ENCODE data around the gene VWF.
"Not testable (repeated sequence)": the region's sequence is repeated elsewhere in the genome, so short reads cannot be mapped to it uniquely, and the experiment has no call there.

VWF gene

DNA sequence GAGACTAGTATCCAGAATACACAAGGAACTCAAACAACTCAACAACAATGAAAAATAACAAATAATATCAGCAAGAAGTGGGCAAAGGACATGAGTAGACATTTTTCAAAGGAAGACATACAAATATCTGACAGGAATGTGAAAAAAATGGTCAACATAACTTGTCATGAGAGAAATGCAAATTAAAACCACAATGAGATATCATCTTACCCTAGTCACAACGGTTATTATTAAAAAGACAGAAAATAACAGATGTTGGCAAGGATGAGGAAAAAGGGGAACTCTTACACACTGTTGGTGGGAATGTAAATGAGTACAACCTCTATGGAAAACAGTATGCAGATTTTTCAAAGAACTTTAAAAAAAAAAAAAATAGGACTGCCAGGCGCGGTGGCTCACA, 20.4 kb downstream of the VWF start:
- DNase-seq (ENCODE audit: low read depth): no peak

DNA sequence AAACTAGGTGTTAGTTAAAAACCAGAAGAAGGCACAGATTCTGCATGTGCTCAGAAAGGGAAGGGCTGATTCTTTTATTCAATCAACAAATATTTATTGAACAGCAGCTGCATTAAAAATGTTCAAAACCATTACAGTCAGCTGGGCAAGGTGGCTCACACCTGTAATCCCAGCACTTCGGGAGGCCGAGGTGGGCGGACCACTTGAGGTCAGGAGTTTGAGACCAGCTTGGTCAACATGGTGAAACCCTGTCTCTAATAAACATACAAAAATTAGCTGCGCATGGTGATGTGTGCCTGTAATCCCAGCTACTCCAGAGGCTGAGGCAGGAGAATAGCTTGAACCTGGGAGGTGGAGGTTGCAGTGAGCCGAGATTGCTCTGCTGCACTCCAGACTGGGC, 22.4 kb downstream of the VWF start:
- not testable (repeated sequence) for DNase-seq (ENCODE audit: low read depth)

DNA sequence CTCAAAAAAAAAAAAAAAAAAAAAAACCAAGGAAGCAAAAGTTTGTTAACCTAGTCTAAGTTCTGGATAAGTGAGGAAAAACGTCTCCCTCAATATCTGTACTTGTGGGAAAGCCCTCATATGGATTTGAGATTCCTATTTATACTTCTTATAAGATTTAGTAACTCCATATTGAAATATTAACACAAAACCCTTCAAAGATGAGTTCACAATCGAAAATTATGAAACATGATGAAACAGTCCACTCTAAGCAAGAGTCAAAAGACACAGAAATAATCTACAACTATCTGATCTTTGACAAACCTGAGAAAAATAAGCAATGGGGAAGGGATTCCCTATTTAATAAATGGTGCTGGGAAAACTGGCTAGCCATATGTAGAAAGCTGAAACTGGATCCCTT, 25.2 kb downstream of the VWF start:
- no peak for DNase-seq (ENCODE audit: low read depth)

DNA sequence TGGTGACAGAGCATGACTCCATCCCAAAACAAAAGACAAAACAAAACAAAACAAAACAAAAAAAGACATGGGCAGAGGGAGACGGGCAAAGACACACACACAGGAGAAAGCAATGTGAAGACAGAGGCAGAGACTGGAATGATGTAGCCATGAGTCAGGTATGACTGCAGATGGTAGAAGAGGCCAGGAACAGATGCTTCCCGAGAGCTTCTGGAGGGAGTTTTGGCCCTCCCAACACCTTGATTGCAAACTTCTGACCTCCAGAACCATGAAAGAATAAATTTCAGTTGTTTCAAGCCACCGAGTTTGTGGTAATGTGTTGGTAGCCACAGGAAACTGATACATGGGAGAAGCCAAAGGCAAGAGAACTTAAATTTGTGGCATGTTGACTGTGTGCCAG, 27.1 kb downstream of the VWF start:
- no peak for DNase-seq (ENCODE audit: low read depth)

DNA sequence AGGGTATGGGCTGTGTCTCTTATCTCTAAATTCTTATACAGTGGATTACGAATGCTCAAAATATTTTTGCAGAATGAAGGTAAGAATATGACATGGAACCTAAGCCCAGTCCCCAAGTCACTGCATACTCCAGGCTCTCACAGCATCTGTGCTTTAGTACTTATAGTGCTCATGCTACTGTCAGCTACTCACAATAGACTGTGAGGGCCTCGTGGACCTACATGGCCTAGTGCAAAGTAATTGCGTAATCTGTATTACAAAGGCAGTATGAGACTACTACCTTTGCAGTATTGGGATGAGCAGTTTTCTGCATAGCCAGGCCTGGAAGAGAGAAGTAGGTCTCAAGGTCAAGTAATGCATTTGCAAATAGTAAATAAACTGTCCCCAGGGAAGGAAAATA, 27.9 kb downstream of the VWF start:
- no peak for DNase-seq (ENCODE audit: low read depth)

DNA sequence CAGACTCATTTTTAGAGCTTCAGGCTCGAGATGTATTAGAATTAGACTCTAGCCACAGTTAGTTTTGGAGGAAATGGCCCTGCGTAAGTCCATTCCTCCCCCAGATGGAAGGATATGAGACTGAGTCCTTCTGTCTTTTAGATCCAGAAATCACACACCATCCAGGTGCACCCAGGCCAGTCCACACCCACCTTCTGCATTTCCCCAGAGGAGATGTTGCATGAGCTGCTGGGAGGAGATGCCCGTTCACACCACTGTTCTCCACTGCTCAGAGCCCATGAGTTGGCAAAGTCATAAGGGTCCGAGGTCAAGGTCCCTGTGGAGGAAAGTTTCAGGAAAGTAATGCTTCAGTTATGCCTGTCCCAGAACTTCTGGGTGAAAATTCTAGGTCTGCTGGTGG, 29.2 kb downstream of the VWF start:
- no peak for DNase-seq (ENCODE audit: low read depth)

DNA sequence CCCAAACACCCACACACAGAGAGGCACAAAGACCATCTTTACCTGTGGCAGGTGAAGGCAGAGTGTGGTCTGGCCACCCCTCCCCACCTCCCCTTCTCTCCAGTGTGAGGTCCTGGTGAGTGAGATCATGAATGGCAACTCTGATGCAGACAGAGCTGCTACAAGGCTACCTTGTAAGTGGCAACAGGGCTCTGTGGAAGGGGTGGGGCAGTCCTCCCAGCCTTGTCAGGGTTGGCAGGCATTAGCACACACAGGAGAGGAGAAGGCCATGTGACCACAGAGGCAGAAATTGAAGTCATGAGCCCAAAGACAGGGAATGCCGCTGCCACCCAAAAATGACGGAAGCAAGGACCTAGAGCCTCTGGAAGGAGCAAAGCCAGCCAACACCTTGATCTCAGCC, 30.7 kb downstream of the VWF start:
- no peak for DNase-seq (ENCODE audit: low read depth)

DNA sequence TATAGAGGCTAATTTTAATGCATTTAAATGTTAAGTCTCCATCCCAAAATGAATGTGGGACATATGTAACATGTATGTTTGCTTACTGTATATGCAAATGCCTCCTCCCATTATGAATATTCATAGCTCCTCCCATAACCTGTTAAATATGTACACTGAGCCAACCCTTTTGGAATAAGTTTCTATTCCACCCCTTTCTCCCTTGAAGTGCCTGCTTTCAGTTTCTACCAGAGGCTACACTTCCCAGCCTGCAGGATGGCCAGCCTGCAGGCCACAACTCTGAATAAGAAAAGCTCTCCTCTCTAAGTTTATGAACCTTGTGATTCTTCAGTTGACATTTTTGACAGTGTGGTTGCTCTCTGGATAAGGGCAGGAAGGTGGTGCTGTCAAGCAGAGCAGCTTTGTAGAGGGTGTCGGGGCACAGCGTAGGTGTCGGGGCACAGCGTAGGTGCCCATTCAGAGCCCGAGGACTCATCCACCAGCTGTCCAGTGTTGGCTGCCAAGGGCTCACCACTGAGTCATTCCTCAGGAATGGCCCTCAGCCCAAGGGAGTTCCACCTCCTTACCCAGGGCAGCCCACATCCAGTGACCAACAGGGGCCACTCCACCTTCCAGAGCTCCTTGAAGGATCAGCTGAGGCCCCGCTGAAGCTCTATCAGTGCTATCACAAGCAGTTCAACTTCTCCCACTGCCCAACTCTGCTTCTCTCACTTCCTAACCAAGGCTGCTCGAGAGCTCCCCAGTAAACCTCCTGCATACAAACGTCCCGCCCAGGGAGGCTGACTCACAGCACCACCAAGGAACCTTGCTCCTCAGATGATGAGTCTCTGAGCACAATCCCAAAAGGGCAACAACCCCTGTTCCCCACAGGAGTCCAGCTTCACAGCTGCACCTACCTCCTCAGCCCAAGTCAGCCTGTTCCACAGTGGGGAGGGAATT, 31.4 kb downstream of the VWF start:
- no peak for DNase-seq (ENCODE audit: low read depth)

DNA sequence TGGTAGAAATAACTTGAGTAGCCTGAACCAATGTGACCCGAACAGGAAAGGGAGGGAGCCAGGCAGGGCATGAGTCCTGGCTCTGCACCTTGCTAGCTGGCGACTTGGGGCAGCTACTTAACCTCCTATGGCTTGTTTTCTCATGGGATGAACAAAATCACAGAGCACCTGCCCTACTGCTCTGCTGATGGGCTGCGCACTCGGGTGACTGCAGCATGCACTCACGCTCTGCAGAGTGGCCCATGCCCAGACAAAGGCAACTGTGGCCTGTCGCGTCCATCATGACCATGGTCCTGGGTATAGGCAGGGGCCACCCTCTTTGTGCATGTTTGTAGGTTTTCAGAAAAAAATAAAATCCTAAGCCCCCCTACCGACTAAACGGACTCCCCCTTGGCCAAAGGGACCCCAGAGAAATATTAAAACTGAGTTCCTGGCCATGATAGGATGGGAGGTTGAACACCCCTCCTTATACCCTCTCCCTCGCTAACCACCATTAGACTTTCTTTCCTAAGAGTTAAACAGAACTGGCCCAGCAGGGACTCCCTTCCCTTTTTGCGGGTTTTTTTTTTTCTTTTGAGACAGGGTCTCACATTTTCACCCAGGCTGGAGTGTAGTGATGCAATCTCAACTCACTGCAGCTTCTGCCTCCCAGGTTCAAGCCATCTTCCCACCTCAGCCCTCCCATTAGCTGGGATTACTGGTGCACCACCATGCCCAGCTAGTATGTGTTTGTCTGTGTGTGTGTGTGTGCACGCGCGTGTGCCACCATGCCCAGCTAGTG, 32.5 kb downstream of the VWF start:
- DNase-seq (ENCODE audit: low read depth): no peak

DNA sequence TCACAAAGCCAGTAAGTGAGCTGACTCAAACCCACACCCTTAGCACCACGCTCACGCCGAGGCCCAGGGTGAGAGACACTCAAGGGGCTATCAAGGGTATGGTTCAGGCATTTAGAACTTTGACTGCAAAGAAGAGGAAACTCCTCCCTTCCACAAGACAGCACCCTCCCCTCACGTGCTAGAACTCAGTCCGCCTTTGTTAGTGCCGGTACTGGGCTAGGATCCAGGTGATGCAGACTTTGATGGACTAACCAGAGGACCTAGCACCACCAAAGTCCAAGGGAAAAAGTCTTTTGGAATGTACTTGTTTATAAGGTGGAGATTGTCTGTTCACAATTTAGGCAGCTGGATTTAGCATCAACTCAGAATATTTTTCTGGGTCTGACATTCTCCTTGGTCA, 33.7 kb downstream of the VWF start:
- no peak for DNase-seq (ENCODE audit: low read depth)

DNA sequence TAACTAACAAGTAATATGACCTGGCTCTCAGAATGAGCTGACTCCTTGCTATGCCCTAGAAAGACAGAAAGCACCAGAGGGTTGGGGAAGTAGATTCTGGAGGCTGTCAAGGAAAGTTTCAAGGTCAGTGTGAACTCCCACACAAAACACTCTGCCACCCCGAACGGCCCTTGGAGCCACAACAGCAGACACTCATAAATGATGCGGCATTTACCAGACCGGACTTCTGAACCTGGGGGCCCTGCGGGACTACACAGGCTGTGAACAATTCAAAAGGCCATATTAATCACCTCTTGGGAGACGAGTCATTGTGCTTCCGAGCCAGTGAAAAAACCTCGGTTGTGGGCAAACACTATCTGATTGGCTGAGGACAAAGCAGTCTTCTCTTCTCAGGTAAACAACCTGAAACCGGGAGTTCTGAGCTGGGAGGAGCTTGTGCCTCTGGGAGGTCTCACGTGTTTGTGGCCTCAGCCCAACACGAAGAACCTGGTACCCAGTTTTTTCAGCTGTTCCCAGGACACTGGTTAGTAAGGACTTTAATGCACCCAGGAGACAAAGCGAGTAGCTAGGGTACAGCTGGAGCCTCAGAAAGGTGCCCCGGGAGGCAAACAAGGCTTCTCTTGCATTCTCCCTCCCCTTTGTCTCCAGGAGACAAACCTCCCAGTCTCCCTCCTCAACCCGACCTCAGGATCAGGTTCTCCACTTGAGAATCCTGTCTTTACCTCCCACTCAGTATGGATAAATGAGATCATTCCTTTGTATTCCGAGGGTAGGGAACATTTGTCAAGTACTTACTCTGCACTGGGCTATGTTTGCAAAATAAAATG, 35.3 kb downstream of the VWF start:
- DNase-seq (ENCODE audit: low read depth): no peak

DNA sequence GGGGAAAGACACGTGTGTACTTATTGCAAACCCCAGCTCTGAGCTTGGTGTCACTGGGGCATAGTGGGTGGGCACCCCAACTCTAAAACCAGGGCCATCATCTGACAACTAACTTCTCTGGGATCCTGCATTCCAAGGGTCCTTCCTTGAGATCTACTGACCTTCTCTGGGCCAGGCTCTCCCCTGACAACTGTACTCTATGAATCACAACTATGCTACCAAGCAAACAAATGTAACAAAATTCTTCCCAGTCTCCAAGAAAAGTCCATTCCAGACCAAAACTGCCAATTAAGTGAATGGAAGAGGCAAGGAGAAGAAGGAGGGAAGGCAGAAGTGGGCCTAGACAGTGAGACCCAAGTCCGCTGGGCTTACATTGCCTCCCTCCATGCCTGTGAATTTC, 38.2 kb downstream of the VWF start:
- DNase-seq (ENCODE audit: low read depth): no peak

DNA sequence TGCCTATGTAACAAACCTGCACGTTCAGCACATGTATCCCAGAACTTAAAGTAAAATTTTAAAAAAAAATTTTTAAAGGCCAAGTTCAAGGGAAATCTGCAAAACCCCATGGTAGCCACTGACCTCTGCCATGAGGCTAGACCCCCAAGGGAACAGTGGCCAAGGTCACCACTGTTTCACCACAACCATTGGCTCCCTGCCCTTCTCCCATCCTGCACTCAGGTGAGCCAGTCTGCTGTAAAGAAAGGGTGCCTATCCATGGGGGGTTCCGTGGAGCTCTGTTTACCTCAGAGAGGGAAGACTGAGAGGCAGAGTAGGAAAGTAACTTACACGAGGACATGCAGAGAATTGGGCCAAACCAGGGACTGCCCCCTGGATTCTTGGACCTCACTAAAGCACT, 38.6 kb downstream of the VWF start:
- DNase-seq (ENCODE audit: low read depth): no peak

DNA sequence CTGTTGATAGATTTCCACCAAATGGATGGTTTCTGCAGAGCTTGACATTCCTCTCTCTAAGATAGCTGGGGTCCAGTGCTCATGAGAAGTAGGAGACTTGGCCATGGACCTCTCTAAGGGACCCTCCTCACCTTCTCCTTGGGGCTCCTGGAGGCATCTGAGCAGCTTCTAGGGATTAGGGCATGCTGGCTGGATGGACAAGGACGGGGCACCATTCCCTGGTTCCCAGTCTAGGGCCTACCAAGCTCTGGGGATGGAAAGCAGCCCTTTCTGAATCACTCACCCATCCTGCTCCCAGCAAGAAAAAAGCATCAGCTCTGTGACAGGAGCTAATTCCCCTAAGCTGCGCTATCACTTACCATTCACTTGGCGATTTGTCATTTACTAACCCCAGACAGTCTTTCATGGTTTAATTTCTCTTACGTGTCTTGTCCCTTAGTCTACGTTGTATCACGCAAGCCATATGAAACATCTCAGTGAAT, 39.5 kb downstream of the VWF start:
- DNase-seq (ENCODE audit: low read depth): no peak

DNA sequence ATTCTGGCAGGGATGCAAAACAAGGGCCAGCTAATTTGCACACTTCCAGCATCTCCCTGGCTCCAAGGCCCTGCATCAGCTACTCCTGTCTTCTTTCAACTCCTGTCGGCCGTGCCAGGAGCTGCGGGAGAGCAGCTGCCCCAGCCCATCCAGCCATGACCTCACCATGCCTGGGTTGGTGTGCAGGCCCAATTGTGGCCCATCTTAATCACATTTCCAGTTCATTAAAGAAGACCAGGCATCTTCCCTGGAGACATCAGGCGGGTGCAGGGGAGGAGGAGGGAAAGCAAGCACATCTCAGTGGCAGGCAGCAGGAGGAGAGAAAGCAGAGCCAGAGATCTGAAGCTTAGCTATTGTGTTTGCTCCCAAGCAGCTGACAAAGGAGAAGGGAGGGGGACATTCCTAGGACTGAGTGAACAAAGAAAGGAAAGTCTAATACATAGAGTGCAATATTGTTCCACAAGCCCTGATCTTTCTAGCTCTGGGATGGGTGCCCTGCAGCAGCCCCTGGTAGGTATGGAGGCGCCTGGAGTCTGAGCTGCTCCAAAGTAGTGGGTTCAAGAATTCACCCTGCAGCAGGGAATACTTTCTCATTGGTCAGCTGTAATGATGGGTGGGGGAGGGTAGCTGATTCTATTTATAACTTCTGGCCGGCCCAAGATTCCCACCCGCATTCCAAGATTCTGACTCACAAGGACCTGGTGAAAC, 40.1 kb downstream of the VWF start:
- no peak for DNase-seq (ENCODE audit: low read depth)

DNA sequence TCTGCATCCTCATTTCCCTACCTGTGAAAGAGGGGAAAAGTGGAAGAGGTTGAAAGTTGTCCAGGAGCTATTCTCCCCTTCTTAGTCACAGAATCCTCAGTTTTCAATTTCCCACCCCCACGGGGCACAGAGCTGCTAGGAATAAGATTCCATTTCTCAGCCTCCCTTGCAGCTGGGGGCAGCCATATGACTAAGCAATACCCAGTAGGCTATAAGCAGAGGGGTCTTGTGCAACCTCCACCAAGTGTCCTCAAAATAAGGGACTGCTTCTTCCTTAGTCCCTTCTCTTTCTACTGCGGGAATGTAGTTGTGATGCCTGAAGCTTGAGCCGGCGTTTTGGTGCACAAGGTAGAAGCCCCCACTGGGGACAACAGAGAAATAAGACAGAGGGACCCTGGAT, 40.9 kb downstream of the VWF start:
- no peak for DNase-seq (ENCODE audit: low read depth)

DNA sequence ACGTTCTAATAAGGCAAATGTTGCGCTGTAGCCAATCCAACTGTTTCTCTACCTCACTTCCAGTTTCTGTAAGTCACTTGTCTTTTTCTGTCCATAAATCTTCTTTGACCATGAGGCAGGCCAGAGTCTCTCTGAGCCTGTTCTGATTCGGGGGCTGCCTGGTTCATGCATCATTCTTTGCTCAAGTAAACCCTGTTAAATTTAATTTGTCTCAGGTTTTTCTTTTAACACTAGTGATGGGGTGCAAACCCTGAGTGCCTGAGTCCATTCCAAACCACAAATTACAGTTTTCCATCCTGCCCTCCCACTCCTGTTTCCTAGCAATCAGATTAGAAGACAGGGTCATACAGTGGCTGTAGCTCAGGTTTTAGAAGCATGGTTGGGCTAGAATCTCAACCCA, 41.9 kb downstream of the VWF start:
- DNase-seq (ENCODE audit: low read depth): no peak

DNA sequence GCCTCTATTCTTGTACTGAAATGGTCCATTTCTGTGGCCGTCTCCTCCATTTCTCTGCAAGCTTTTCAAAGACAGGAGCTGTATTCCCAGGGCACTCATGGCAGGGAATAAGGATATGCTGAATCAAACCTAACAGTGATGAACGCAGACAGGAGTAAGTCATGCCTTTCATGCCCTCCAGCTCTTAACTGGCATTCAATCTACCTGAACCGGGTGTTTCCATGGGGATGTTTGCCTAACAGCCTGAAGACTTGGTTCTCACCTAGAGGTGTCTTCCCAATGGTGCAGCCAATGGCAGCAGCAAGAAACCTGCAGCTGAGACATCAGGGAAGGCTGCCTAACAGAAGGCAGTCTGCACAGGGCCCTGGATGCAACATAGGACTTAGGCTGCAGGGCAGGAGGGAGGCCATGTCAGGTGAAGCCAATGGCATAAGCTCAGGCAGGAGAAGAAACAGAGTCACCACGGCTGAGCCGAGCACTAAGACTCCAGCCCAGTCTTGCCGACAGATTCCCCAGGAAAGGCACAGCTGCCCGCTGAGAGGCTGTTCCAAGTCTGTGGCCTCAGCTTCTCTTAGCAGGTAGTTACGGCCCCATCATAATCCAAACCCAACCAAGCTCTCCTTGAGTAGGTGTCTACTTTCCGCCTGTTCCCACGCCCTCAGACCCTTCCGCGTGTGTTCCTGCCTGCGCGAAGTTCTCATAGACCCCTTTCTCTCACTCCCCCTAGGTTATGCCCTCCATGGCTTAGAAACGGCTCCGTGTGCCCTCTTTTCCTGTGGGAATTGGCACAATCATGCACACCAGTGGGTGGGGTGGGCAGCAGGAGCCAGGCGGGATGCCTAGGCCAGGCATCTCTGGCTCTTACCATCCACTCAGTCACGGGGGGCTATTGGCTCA, 44.1 kb downstream of the VWF start:
- no peak for DNase-seq (ENCODE audit: low read depth)

DNA sequence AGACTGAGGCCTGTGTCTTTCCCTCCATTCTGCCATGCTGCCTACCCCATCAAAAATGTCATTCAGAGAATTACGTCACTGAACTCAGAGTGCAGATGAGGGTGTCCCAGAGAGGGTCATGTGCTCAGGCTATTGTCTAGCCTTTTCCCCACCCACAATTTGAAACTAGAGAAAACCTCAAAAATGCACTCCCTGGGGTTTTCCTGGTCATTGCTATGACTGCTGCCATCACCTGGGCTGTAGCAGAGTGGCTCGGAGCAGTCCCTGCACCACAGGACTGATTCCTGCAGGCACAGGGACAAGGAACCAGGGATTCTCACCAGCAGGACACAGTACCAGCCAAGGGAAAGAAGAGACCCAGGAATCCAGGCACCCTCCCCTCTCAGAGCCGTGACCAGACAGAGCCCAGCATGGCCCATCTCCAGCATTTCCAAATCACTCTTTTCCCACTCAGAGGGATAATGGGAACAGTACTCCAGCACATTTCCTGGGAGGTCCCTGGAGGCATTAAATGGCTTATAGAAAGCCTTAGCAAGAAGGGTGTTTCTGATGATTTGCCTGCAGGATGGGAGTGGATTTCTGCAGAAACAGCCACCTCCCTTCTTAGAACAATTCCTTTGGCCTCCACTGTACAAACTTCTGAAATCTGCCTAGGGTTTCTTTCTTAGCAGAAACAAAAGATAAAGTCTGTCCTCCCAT, 45.9 kb downstream of the VWF start:
- DNase-seq (ENCODE audit: low read depth): no peak

DNA sequence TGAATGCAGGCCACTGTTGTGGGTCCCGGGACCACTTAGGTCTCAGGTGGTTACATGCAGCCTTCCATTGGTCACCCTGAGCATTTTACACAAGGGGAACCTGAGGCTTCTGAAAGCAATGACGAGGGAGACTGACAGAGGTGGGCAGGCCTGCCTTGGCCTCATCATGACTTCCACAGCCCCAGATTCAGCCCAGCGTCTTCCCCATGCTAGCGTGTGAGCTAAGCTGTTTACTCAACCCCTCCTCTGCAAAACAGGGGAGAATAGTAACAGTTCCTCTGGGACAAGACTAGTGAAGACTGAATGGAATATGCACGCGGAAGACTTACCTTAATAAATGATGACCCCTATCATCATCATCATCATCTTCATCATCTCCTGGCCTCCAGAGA, 46.8 kb downstream of the VWF start:
- no peak for DNase-seq (ENCODE audit: low read depth)

All from stimulated activated CD8-positive, alpha-beta memory T cell treated with anti-CD3 and anti-CD28 coated beads, Interleukin-7, amount 100 ng/mL, for 24 hours (primary cell).